Kidney (tissue), 14 donors: ENCODE results near the gene TTLL8. TPM values are rescaled to one million over a fixed set of nuclear protein-coding genes. Genes with fewer than 3 reads are reported as not detected.

Source experiments
- DNase-seq, 5 donors: peaks; one replicate each; pipeline ENCODE4 v3.0.0-alpha.2; 2013 to 2020
- FAIRE-seq: peaks from 2 replicates; lab custom pipeline; 2012; peaks lifted over from hg19 to GRCh38; lab: Jason Lieb, UNC
- H3K27ac ChIP-seq, 2 donors: one replicate each; pipeline ENCODE4 v1.7.0; 2013; ENCODE audit warnings: low read depth in 2 of 2, low read length in 2 of 2, inconsistent platforms in 1 of 2
- H3K27me3 ChIP-seq: one replicate; pipeline ENCODE4 v1.7.1; 2013; ENCODE audit warnings: low read length, inconsistent platforms; ENCODE audit not compliant: control insufficient read depth, insufficient read depth
- H3K36me3 ChIP-seq, 3 donors: one replicate each; pipeline versions ENCODE4 v1.7.0 to v1.7.1; 2013; ENCODE audit warnings: low read length in 3 of 3, control low read depth in 1 of 3, inconsistent platforms in 1 of 3; ENCODE audit not compliant: insufficient read depth in 3 of 3, control insufficient read depth in 2 of 3
- H3K4me1 ChIP-seq, 3 donors: one replicate each; pipeline versions ENCODE4 v1.7.0 to v1.7.1; 2013; ENCODE audit warnings: low read length in 3 of 3, inconsistent platforms in 1 of 3, low read depth in 1 of 3; ENCODE audit not compliant: control insufficient read depth in 2 of 3, insufficient read depth in 2 of 3
- H3K4me3 ChIP-seq, 3 donors: one replicate each; pipeline versions ENCODE4 v1.7.0 to v1.8.1; 2013; ENCODE audit warnings: low read length in 3 of 3, control low read depth in 1 of 3, inconsistent platforms in 1 of 3
- H3K9ac ChIP-seq, 3 donors: one replicate each; pipeline versions ENCODE4 v1.7.0 to v1.7.1; 2013; ENCODE audit warnings: low read length in 3 of 3, control low read depth in 1 of 3, inconsistent platforms in 1 of 3
- H3K9me3 ChIP-seq, 3 donors: one replicate each; pipeline versions ENCODE4 v1.7.0 to v1.7.1; 2013; ENCODE audit warnings: low read length in 3 of 3, control low read depth in 1 of 3, inconsistent platforms in 1 of 3; ENCODE audit not compliant: control insufficient read depth in 2 of 3, insufficient read depth in 1 of 3
- CTCF ChIP-seq: IDR thresholded peaks from 3 replicates; pipeline ENCODE4 v1.5.1; 2012; ENCODE audit warnings: mild to moderate bottlenecking, moderate library complexity, borderline replicate concordance; ENCODE audit not compliant: insufficient read depth; ENCODE audit errors: extremely low read depth
- intact Hi-C: fragments of 100-400 bp; cut with DNase I; formaldehyde crosslinking; loops from one replicate; pipeline ENCODE4 v1.11.1; 2022
- polyA plus RNA-seq: library from polyadenylated mRNA; stranded (reverse); fragments of 350-450 nt; fragmentation: Illumina TruSeq; extraction: RNeasy Lipid Tissue Mini Kit (QIAGEN cat#74804); gene quantifications from one replicate; pipeline ENCODE4 v1.2.3, GENCODE V29; 2014; ENCODE audit warnings: low read depth, low replicate concordance; ENCODE audit not compliant: insufficient read depth
- total RNA-seq: library from RNA; stranded (reverse); fragmentation: NEBNext Ultra II Directional; extraction: Animal tissue kit (Norgen Biotek cat#: 25700); gene quantifications from one replicate; pipeline ENCODE4 v1.2.1, GENCODE V29; 2021
- donor health status: control.
- donor health status: control.
- donor health status: control.
- donor health status: control.
- donor health status: control.
- donor health status: DM: yes; HTN: yes; CAD: no.
- donor health status: Normal renal cell carcinoma (clear cell type).

Gene TTLL8
- total and polyA plus RNA-seq, 2 donors from 2014 or later, result not detected

- FAIRE-seq (no peak), DNase-seq (no peak)
- intact Hi-C loops, result no loop called here
- H3K4me3 ChIP-seq, result no peak overlapping the region
- TF ChIP-seq CTCF, result no peak
- no peaks in the 10 kb centered on the region for H3K36me3 ChIP-seq
- H3K4me1 ChIP-seq, result no peaks in the 10 kb centered on the region
- H3K9me3 ChIP-seq, result peaks cover 0 to 8% (median 0%) of the 10 kb centered on the region in 3 donors
- no peak overlapping the region for H3K9ac ChIP-seq
- H3K27me3 ChIP-seq, result peaks cover 2% of the 10 kb centered on the region
- no peak overlapping the region for H3K27ac ChIP-seq
These were observed 38.8 kb downstream of the TTLL8 start for GRCh38 chr22:50019316-50019715.

GRCh38 chr22:50018608-50019285 is 39.4 kb downstream of the TTLL8 start:
- FAIRE-seq (no peak), DNase-seq (no peak)
- H3K4me3 ChIP-seq, result no peak overlapping the region
- peaks cover 5% of the 10 kb centered on the region for H3K27me3 ChIP-seq
- no peak overlapping the region for H3K9ac ChIP-seq
- H3K4me1 ChIP-seq, result no peaks in the 10 kb centered on the region
- H3K36me3 ChIP-seq, result no peaks in the 10 kb centered on the region
- H3K27ac ChIP-seq, result no peak overlapping the region
- intact Hi-C loops, result no loop called here
- TF ChIP-seq CTCF, result no peak
- H3K9me3 ChIP-seq, result peaks cover 0 to 8% (median 0%) of the 10 kb centered on the region in 3 donors

GRCh38 chr22:50017701-50018224 is 40.3 kb downstream of the TTLL8 start:
- Histone ChIP-seq H3K4me3 (no peak overlapping the region), H3K9ac (no peak overlapping the region), H3K9me3 (peaks cover 0 to 8% (median 0%) of the 10 kb centered on the region in 3 donors), H3K27ac (no peak overlapping the region), H3K4me1 (no peaks in the 10 kb centered on the region), H3K27me3 (peaks cover 5% of the 10 kb centered on the region), H3K36me3 (no peaks in the 10 kb centered on the region)
- no peak for TF ChIP-seq CTCF
- intact Hi-C loops, result no loop called here
- no peak for FAIRE-seq
- DNase-seq, result no peak
